PC-3 (cell line): ENCODE results near the gene GAS7.

Experiments
- EZH2 ChIP-seq: fragments of 300-600 bp; sonication (generic); IDR thresholded peaks from one replicate; pipeline ENCODE4 v1.6.1; 2017; ENCODE audit warnings: antibody characterized with exemption, mild to moderate bottlenecking, low read length; ENCODE audit not compliant: unreplicated experiment
- EZH2phosphoT487 ChIP-seq: fragments of 300-600 bp; sonication (generic); IDR thresholded peaks from 2 replicates; pipeline ENCODE4 v1.6.1; 2018; ENCODE audit warnings: mild to moderate bottlenecking, antibody characterized with exemption, low read length, borderline replicate concordance
- TF ChIP-seq, protein P1 (sequence below): fragments of 300-600 bp; sonication (generic); conservative IDR thresholded peaks from 2 replicates; pipeline ENCODE4 v1.5.1; 2017; ENCODE audit warnings: antibody characterized with exemption, low read depth, mild to moderate bottlenecking, low read length

DNA sequence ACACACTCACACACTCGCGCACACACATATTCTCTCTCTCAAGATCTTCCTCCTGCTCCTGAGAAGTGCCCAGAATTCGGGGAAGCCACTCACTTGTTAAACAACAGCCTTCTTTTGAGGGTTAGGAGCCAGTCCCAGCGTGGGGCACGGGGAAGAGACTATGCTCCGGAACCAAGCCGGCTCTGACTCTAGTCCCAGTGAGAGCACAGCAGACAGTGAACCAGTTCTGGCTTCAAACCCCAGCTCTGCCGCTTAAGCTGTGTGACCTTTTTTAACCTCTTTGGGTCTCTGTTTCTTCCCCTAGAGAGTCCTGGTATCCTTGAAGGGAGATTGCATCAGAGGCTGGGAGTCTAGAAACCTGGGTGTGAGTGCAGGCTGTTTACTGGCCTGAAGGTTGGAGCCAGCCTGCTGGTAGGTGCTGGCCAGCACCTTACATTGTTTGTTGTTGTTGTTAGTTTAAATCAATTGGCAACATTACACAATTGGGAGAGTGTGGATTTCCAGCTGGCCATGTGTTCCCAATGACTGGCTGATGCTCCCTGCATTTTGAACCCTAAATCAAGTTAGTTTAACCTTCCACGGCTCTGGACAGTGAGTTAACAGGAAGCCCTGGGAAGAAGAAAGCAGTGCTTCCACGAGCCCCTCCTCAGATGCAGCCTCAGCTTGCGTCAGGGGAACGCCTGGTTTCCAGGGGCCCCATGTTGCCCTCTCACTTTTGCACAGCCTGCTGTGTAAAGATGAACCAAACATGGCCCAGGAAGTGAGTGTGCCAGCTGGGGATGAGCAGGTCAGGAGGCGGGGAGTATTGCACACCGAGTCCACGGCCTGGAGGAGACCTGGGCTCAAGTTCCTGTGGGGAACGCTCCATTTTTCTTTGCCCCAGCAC lies 71.5 kb downstream of the GAS7 start:
- TF ChIP-seq, protein P1, sequence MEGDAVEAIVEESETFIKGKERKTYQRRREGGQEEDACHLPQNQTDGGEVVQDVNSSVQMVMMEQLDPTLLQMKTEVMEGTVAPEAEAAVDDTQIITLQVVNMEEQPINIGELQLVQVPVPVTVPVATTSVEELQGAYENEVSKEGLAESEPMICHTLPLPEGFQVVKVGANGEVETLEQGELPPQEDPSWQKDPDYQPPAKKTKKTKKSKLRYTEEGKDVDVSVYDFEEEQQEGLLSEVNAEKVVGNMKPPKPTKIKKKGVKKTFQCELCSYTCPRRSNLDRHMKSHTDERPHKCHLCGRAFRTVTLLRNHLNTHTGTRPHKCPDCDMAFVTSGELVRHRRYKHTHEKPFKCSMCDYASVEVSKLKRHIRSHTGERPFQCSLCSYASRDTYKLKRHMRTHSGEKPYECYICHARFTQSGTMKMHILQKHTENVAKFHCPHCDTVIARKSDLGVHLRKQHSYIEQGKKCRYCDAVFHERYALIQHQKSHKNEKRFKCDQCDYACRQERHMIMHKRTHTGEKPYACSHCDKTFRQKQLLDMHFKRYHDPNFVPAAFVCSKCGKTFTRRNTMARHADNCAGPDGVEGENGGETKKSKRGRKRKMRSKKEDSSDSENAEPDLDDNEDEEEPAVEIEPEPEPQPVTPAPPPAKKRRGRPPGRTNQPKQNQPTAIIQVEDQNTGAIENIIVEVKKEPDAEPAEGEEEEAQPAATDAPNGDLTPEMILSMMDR = no peak
- no peak for TF ChIP-seq EZH2
- no peak for TF ChIP-seq EZH2phosphoT487
